WERI-Rb-1 (cell line): ENCODE data around the gene ADK.

Experiments
- DNase-seq: peaks from one replicate; pipeline ENCODE4 v3.0.0-alpha.2; 2020
- H3K27ac ChIP-seq: fragments of 250-450 bp; sonication (Bioruptor Pico); 2 replicates; pipeline ENCODE4 v1.5.1; 2020; ENCODE audit warnings: mild to moderate bottlenecking, moderate library complexity
- H3K27me3 ChIP-seq: fragments of 250-450 bp; sonication (Bioruptor Pico); 2 replicates; pipeline ENCODE4 v1.5.1; 2021; ENCODE audit warnings: mild to moderate bottlenecking, low read depth, moderate library complexity; ENCODE audit not compliant: insufficient read depth, severe bottlenecking
- H3K36me3 ChIP-seq: fragments of 250-450 bp; sonication (Bioruptor Pico); 2 replicates; pipeline ENCODE4 v1.5.1; 2020; ENCODE audit warnings: mild to moderate bottlenecking, moderate library complexity
- H3K4me3 ChIP-seq: 2 replicates; pipeline ENCODE4 v1.5.1; 2011; ENCODE audit warnings: low read depth, mild to moderate bottlenecking, control low read depth, low read length
- H3K9me3 ChIP-seq: fragments of 250-450 bp; sonication (Bioruptor Pico); 2 replicates; pipeline ENCODE4 v1.5.1; 2021; ENCODE audit warnings: mild to moderate bottlenecking, moderate library complexity; ENCODE audit not compliant: severe bottlenecking
- TF ChIP-seq, protein P1 (sequence below): IDR thresholded peaks from 2 replicates; pipeline ENCODE4 v1.5.1; 2011; ENCODE audit warnings: low read depth, mild to moderate bottlenecking, control low read depth, inconsistent platforms, low read length

Gene ADK

DNA sequence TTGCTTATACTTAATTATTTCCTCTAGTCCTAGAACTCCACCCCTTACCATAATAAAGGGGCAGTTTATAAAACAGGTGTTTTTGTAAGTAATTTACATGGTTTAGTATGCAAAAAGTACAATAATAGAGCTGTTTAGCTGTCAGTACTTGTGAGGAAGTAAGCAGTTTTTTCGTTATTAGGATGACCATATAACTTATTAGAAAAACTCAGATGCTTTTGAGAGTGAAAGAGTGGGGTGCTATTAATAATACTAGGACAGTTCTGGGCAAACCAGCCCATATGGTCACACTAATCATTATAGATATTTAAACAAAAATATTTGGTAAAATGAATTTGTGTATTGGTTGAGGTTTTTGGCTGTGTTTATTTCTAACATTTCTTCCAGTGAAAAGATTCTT is 473.5 kb downstream of the ADK start:
- Histone ChIP-seq H3K36me3 (no peaks in the 10 kb centered on the region), H3K9me3 (no peaks in the 10 kb centered on the region), H3K4me3 (no peak overlapping the region), H3K27ac (no peak overlapping the region), H3K27me3 (no peaks in the 10 kb centered on the region)
- TF ChIP-seq, protein P1, sequence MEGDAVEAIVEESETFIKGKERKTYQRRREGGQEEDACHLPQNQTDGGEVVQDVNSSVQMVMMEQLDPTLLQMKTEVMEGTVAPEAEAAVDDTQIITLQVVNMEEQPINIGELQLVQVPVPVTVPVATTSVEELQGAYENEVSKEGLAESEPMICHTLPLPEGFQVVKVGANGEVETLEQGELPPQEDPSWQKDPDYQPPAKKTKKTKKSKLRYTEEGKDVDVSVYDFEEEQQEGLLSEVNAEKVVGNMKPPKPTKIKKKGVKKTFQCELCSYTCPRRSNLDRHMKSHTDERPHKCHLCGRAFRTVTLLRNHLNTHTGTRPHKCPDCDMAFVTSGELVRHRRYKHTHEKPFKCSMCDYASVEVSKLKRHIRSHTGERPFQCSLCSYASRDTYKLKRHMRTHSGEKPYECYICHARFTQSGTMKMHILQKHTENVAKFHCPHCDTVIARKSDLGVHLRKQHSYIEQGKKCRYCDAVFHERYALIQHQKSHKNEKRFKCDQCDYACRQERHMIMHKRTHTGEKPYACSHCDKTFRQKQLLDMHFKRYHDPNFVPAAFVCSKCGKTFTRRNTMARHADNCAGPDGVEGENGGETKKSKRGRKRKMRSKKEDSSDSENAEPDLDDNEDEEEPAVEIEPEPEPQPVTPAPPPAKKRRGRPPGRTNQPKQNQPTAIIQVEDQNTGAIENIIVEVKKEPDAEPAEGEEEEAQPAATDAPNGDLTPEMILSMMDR: no peak
- no peak for DNase-seq

- TF ChIP-seq, protein P1: no peak
- Histone ChIP-seq H3K27ac (no peak overlapping the region), H3K4me3 (no peak overlapping the region), H3K9me3 (no peaks in the 10 kb centered on the region), H3K36me3 (no peaks in the 10 kb centered on the region), H3K27me3 (no peaks in the 10 kb centered on the region)
- no peak for DNase-seq
Measured at GRCh38 chr10:74628136-74628535, 477.1 kb downstream of the ADK start.

DNA sequence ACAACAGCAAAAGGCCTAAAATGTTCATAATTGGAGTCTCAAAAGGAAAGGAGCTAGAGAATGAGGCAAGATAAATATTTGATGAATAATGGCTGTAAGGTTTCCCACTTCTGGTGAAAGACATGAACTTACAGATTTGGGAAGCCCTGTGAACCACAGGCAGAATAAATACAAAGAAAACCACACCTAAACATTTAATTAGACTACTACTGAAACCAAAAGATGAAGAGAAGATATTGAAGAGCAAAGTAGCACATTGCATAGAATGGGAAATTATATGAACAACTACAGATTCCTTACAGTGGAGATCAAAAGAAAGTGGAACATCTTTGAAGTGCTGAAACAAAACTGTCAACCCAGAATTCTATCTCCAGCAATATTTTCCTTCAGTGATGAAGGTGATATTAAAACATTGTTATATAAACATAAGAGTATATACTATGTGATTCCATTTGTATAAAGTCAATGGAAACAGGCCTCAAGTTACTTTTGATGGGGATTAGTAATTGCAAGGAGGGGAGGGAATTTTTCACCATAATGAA is 484.0 kb downstream of the ADK start:
- H3K27me3 ChIP-seq: no peaks in the 10 kb centered on the region
- DNase-seq: no peak
- no peaks in the 10 kb centered on the region for H3K36me3 ChIP-seq
- peaks cover 9% of the 10 kb centered on the region for H3K9me3 ChIP-seq
- no peak overlapping the region for H3K27ac ChIP-seq
- TF ChIP-seq, protein P1: no peak
- H3K4me3 ChIP-seq: no peak overlapping the region

- no peak for DNase-seq
- TF ChIP-seq, protein P1: no peak
- Histone ChIP-seq H3K9me3 (peaks cover 9% of the 10 kb centered on the region), H3K36me3 (no peaks in the 10 kb centered on the region), H3K27me3 (no peaks in the 10 kb centered on the region), H3K4me3 (no peak overlapping the region), H3K27ac (no peak overlapping the region)
Measured at GRCh38 chr10:74635655-74636054, 484.6 kb downstream of the ADK start.

DNA sequence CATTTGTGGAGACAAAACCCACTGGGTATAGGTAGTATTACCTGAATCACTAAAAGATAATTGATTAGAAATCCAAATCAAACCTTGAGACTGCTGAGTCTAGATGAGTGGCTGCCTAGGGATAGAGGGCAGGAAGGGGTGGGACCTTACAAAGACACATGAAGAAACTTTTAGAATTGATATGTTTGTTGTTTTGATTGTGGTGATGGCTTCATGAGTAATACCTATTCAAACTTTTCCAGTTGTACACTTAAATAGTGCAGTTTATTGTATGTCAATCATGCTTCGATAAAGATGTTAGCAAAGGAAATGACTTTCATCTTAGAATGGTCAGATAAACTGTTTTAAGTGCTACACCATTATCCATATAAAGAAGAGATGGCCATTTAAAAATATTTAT is 486.7 kb downstream of the ADK start:
- H3K27ac ChIP-seq: no peak overlapping the region
- H3K4me3 ChIP-seq: no peak overlapping the region
- peaks cover 9% of the 10 kb centered on the region for H3K9me3 ChIP-seq
- H3K27me3 ChIP-seq: no peaks in the 10 kb centered on the region
- no peaks in the 10 kb centered on the region for H3K36me3 ChIP-seq
- DNase-seq: no peak
- TF ChIP-seq, protein P1: no peak

- no peak for DNase-seq
- TF ChIP-seq, protein P1: no peak
- Histone ChIP-seq H3K27ac (no peak overlapping the region), H3K9me3 (peaks cover 2% of the 10 kb centered on the region), H3K36me3 (no peaks in the 10 kb centered on the region), H3K4me3 (no peak overlapping the region), H3K27me3 (no peaks in the 10 kb centered on the region)
Measured at GRCh38 chr10:74640134-74640921, 489.3 kb downstream of the ADK start.
